ENCODE data around the gene TMEM176B.
A peak's percentile ranks its signal among the peaks of the same experiment; 100 is the strongest.

Gene TMEM176B

GRCh38 chr7:150838965-150839650 is 38.9 kb upstream of the TMEM176B start:
- H3K36me3 ChIP-seq (ENCODE audit: control insufficient read depth, insufficient read depth, low read length) = no peaks in the 10 kb centered on the region
- WGBS, 2 experiments = 87 to 88% methylated on average over 7 of the region's 7 CpGs
- H3K27ac ChIP-seq (ENCODE audit: insufficient read depth, low read depth, low read length, poor library complexity, severe bottlenecking) = no peak overlapping the region
- H3K27me3 ChIP-seq (ENCODE audit: control insufficient read depth, insufficient read depth, low read length, poor library complexity, severe bottlenecking) = no peaks in the 10 kb centered on the region
- no peaks in the 10 kb centered on the region for H3K9me3 ChIP-seq (ENCODE audit: control insufficient read depth, low read length)
- no peaks in the 10 kb centered on the region for H3K4me1 ChIP-seq (ENCODE audit: control insufficient read depth, insufficient read depth, low read length)
- H3K4me3 ChIP-seq (ENCODE audit: insufficient read depth, low read depth, low read length) = no peak overlapping the region

GRCh38 chr7:150835702-150836280 is 35.6 kb upstream of the TMEM176B start:
- H3K36me3 ChIP-seq (ENCODE audit: control insufficient read depth, insufficient read depth, low read length) = no peaks in the 10 kb centered on the region
- H3K27me3 ChIP-seq (ENCODE audit: control insufficient read depth, insufficient read depth, low read length, poor library complexity, severe bottlenecking) = no peaks in the 10 kb centered on the region
- H3K27ac ChIP-seq (ENCODE audit: insufficient read depth, low read depth, low read length, poor library complexity, severe bottlenecking) = no peak overlapping the region
- WGBS, 2 experiments = 84 to 89% methylated on average over 6 of the region's 6 CpGs
- H3K4me1 ChIP-seq (ENCODE audit: control insufficient read depth, insufficient read depth, low read length) = peaks cover 4% of the 10 kb centered on the region
- no peak overlapping the region for H3K4me3 ChIP-seq (ENCODE audit: insufficient read depth, low read depth, low read length)
- H3K9me3 ChIP-seq (ENCODE audit: control insufficient read depth, low read length) = no peaks in the 10 kb centered on the region

GRCh38 chr7:150835019-150835418 is 34.9 kb upstream of the TMEM176B start:
- no peak overlapping the region for H3K27ac ChIP-seq (ENCODE audit: insufficient read depth, low read depth, low read length, poor library complexity, severe bottlenecking)
- peaks cover 4% of the 10 kb centered on the region for H3K4me1 ChIP-seq (ENCODE audit: control insufficient read depth, insufficient read depth, low read length)
- WGBS, 2 experiments = 91 to 100% methylated on average over 1 of the region's 1 CpG
- no peaks in the 10 kb centered on the region for H3K27me3 ChIP-seq (ENCODE audit: control insufficient read depth, insufficient read depth, low read length, poor library complexity, severe bottlenecking)
- no peaks in the 10 kb centered on the region for H3K9me3 ChIP-seq (ENCODE audit: control insufficient read depth, low read length)
- H3K36me3 ChIP-seq (ENCODE audit: control insufficient read depth, insufficient read depth, low read length) = no peaks in the 10 kb centered on the region
- no peak overlapping the region for H3K4me3 ChIP-seq (ENCODE audit: insufficient read depth, low read depth, low read length)

GRCh38 chr7:150831851-150832250 is 31.7 kb upstream of the TMEM176B start:
- H3K36me3 ChIP-seq (ENCODE audit: control insufficient read depth, insufficient read depth, low read length) = no peaks in the 10 kb centered on the region
- H3K27ac ChIP-seq (ENCODE audit: insufficient read depth, low read depth, low read length, poor library complexity, severe bottlenecking) = no peak overlapping the region
- WGBS, 2 experiments = 84 to 90% methylated on average over 1 of the region's 1 CpG
- no peak overlapping the region for H3K4me3 ChIP-seq (ENCODE audit: insufficient read depth, low read depth, low read length)
- peaks cover 4% of the 10 kb centered on the region for H3K4me1 ChIP-seq (ENCODE audit: control insufficient read depth, insufficient read depth, low read length)
- no peaks in the 10 kb centered on the region for H3K9me3 ChIP-seq (ENCODE audit: control insufficient read depth, low read length)
- no peaks in the 10 kb centered on the region for H3K27me3 ChIP-seq (ENCODE audit: control insufficient read depth, insufficient read depth, low read length, poor library complexity, severe bottlenecking)

GRCh38 chr7:150830937-150831336 is 30.8 kb upstream of the TMEM176B start:
- no peak overlapping the region for H3K4me3 ChIP-seq (ENCODE audit: insufficient read depth, low read depth, low read length)
- peak overlapping the region; percentile 60 for H3K27ac ChIP-seq (ENCODE audit: insufficient read depth, low read depth, low read length, poor library complexity, severe bottlenecking)
- WGBS, 2 experiments = 24 to 35% methylated on average over 1 of the region's 1 CpG
- no peaks in the 10 kb centered on the region for H3K36me3 ChIP-seq (ENCODE audit: control insufficient read depth, insufficient read depth, low read length)
- no peaks in the 10 kb centered on the region for H3K9me3 ChIP-seq (ENCODE audit: control insufficient read depth, low read length)
- H3K27me3 ChIP-seq (ENCODE audit: control insufficient read depth, insufficient read depth, low read length, poor library complexity, severe bottlenecking) = no peaks in the 10 kb centered on the region
- H3K4me1 ChIP-seq (ENCODE audit: control insufficient read depth, insufficient read depth, low read length) = peaks cover 4% of the 10 kb centered on the region

GRCh38 chr7:150829426-150829825 is 29.3 kb upstream of the TMEM176B start:
- H3K36me3 ChIP-seq (ENCODE audit: control insufficient read depth, insufficient read depth, low read length) = no peaks in the 10 kb centered on the region
- 60 to 71% methylated on average over 1 of the region's 1 CpG for WGBS, 2 experiments
- H3K27me3 ChIP-seq (ENCODE audit: control insufficient read depth, insufficient read depth, low read length, poor library complexity, severe bottlenecking) = no peaks in the 10 kb centered on the region
- no peak overlapping the region for H3K27ac ChIP-seq (ENCODE audit: insufficient read depth, low read depth, low read length, poor library complexity, severe bottlenecking)
- H3K4me1 ChIP-seq (ENCODE audit: control insufficient read depth, insufficient read depth, low read length) = peaks cover 4% of the 10 kb centered on the region
- no peaks in the 10 kb centered on the region for H3K9me3 ChIP-seq (ENCODE audit: control insufficient read depth, low read length)
- no peak overlapping the region for H3K4me3 ChIP-seq (ENCODE audit: insufficient read depth, low read depth, low read length)

- H3K4me3 ChIP-seq (ENCODE audit: insufficient read depth, low read depth, low read length) = no peak overlapping the region
- H3K4me1 ChIP-seq (ENCODE audit: control insufficient read depth, insufficient read depth, low read length) = peaks cover 4% of the 10 kb centered on the region
- no peaks in the 10 kb centered on the region for H3K27me3 ChIP-seq (ENCODE audit: control insufficient read depth, insufficient read depth, low read length, poor library complexity, severe bottlenecking)
- H3K9me3 ChIP-seq (ENCODE audit: control insufficient read depth, low read length) = no peaks in the 10 kb centered on the region
- no peaks in the 10 kb centered on the region for H3K36me3 ChIP-seq (ENCODE audit: control insufficient read depth, insufficient read depth, low read length)
- no peak overlapping the region for H3K27ac ChIP-seq (ENCODE audit: insufficient read depth, low read depth, low read length, poor library complexity, severe bottlenecking)
- WGBS, 2 experiments = 89 to 97% methylated on average over 2 of the region's 2 CpGs
Observed at GRCh38 chr7:150828384-150828783, 28.2 kb upstream of the TMEM176B start.

- no peak overlapping the region for H3K27ac ChIP-seq (ENCODE audit: insufficient read depth, low read depth, low read length, poor library complexity, severe bottlenecking)
- WGBS, 2 experiments = 90 to 92% methylated on average over 6 of the region's 6 CpGs
- H3K4me3 ChIP-seq (ENCODE audit: insufficient read depth, low read depth, low read length) = no peak overlapping the region
- H3K4me1 ChIP-seq (ENCODE audit: control insufficient read depth, insufficient read depth, low read length) = no peaks in the 10 kb centered on the region
- no peaks in the 10 kb centered on the region for H3K27me3 ChIP-seq (ENCODE audit: control insufficient read depth, insufficient read depth, low read length, poor library complexity, severe bottlenecking)
- no peaks in the 10 kb centered on the region for H3K36me3 ChIP-seq (ENCODE audit: control insufficient read depth, insufficient read depth, low read length)
- H3K9me3 ChIP-seq (ENCODE audit: control insufficient read depth, low read length) = no peaks in the 10 kb centered on the region
Observed at GRCh38 chr7:150826061-150826849, 26.1 kb upstream of the TMEM176B start.

GRCh38 chr7:150824379-150825177 is 24.4 kb upstream of the TMEM176B start:
- Histone ChIP-seq H3K27ac (ENCODE audit: insufficient read depth, low read depth, low read length, poor library complexity, severe bottlenecking) (no peak overlapping the region), H3K36me3 (ENCODE audit: control insufficient read depth, insufficient read depth, low read length) (no peaks in the 10 kb centered on the region), H3K4me1 (ENCODE audit: control insufficient read depth, insufficient read depth, low read length) (no peaks in the 10 kb centered on the region), H3K4me3 (ENCODE audit: insufficient read depth, low read depth, low read length) (no peak overlapping the region), H3K27me3 (ENCODE audit: control insufficient read depth, insufficient read depth, low read length, poor library complexity, severe bottlenecking) (no peaks in the 10 kb centered on the region), H3K9me3 (ENCODE audit: control insufficient read depth, low read length) (no peaks in the 10 kb centered on the region)
- WGBS, 2 experiments = 94 to 96% methylated on average over 20 of the region's 20 CpGs
